Ascending aorta (tissue), 2 donors: ENCODE data around the gene TRIM28. TPM values are rescaled to one million over a fixed set of nuclear protein-coding genes. Genes with fewer than 3 reads are reported as not detected.
"Not testable (repeated sequence)": the region's sequence is repeated elsewhere in the genome, so short reads cannot be mapped to it uniquely, and the experiment has no call there.

ENCODE experiments used
- DNase-seq, 2 donors: peaks; one replicate each; pipeline ENCODE4 v3.0.0-alpha.2; 2019; ENCODE audit warnings: low spot score in 2 of 2
- H3K27ac ChIP-seq, 2 donors: fragments of 200-600 bp; sonication (generic); one replicate each; pipeline ENCODE4 v1.5.1; 2016 to 2017; ENCODE audit warnings: mild to moderate bottlenecking in 1 of 2
- H3K27me3 ChIP-seq: fragments of 200-600 bp; sonication (generic); one replicate; pipeline ENCODE4 v1.5.1; 2017
- H3K36me3 ChIP-seq, 2 donors: fragments of 200-600 bp; sonication (generic); one replicate each; pipeline ENCODE4 v1.5.1; 2016
- H3K4me1 ChIP-seq, 2 donors: fragments of 200-600 bp; sonication (generic); one replicate each; pipeline ENCODE4 v1.5.1; 2016 to 2017; ENCODE audit warnings: mild to moderate bottlenecking in 1 of 2
- H3K4me3 ChIP-seq, 2 donors: fragments of 200-600 bp; sonication (generic); one replicate each; pipeline ENCODE4 v1.5.1; 2016 to 2017; ENCODE audit warnings: mild to moderate bottlenecking in 1 of 2
- H3K9me3 ChIP-seq, 2 donors: fragments of 200-600 bp; sonication (generic); one replicate each; pipeline ENCODE4 v1.5.1; 2016
- intact Hi-C: fragments of 100-400 bp; cut with DNase I; formaldehyde crosslinking; loops from one replicate; pipeline ENCODE4 v1.15.1; 2023
- total RNA-seq: library from RNA; depleted of rRNA; stranded (reverse); fragments of >200 nt; gene quantifications from one replicate; pipeline ENCODE4 v1.1.0, GENCODE V29; 2016
- TF ChIP-seq, protein P1 (sequence below), 3 experiments: fragments of 200-600 bp in 2 of 3; fragments of 450-650 bp in 1 of 3; sonication (generic) in 2 of 3; IDR thresholded peaks; one replicate each; pipeline ENCODE4 v1.5.1; 2016 to 2019; ENCODE audit warnings: antibody characterized with exemption in 3 of 3, mild to moderate bottlenecking in 1 of 3, moderate library complexity in 1 of 3

The TRIM28 gene
- total RNA-seq, 1 donor from 2014 or later: 222 TPM

- intact Hi-C loops: no loop called here
- Histone ChIP-seq H3K36me3 (no peaks in the 10 kb centered on the region), H3K27me3 (no peaks in the 10 kb centered on the region), H3K4me3 (no peak overlapping the region), H3K4me1 (no peaks in the 10 kb centered on the region), H3K27ac (no peak overlapping the region), H3K9me3 (no peaks in the 10 kb centered on the region)
- TF ChIP-seq, protein P1, sequence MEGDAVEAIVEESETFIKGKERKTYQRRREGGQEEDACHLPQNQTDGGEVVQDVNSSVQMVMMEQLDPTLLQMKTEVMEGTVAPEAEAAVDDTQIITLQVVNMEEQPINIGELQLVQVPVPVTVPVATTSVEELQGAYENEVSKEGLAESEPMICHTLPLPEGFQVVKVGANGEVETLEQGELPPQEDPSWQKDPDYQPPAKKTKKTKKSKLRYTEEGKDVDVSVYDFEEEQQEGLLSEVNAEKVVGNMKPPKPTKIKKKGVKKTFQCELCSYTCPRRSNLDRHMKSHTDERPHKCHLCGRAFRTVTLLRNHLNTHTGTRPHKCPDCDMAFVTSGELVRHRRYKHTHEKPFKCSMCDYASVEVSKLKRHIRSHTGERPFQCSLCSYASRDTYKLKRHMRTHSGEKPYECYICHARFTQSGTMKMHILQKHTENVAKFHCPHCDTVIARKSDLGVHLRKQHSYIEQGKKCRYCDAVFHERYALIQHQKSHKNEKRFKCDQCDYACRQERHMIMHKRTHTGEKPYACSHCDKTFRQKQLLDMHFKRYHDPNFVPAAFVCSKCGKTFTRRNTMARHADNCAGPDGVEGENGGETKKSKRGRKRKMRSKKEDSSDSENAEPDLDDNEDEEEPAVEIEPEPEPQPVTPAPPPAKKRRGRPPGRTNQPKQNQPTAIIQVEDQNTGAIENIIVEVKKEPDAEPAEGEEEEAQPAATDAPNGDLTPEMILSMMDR (IDR thresholded peaks at IDR 0.05): no peak
- DNase-seq: no peak
These were observed 12.6 kb upstream of the TRIM28 start for GRCh38 chr19:58531034-58531840.

DNA sequence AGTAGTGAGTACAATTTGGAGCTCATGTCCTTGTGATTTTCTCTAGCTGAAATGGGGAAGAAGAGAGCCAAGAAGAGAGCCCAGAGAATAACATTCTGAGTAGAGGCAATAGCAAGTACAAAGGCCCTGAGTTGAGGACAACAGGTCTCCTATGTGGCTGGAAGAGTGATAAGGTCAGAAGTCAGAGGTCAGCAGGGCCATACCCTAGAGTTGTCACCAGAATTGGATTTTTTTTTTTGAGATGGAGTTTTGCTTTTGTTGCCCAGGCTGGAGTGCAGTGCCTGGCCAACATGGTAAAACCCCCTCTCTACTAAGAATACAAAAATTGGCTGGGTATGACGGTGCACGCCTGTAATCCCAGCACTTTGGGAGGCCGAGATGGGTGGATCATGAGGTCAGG is 8.0 kb upstream of the TRIM28 start:
- intact Hi-C loops: no loop called here
- no peaks in the 10 kb centered on the region for H3K36me3 ChIP-seq
- no peak overlapping the region for H3K4me3 ChIP-seq
- H3K27me3 ChIP-seq: peaks cover 13% of the 10 kb centered on the region
- no peak for DNase-seq
- no peak overlapping the region for H3K27ac ChIP-seq
- no peaks in the 10 kb centered on the region for H3K9me3 ChIP-seq
- TF ChIP-seq, protein P1 (IDR thresholded peaks at IDR 0.05): no peak
- H3K4me1 ChIP-seq: peaks cover 0 to 7% of the 10 kb centered on the region in 2 donors

GRCh38 chr19:58536852-58537798 is 6.7 kb upstream of the TRIM28 start:
- Histone ChIP-seq H3K27ac (no peak overlapping the region), H3K4me1 (peaks cover 0 to 7% of the 10 kb centered on the region in 2 donors), H3K36me3 (no peaks in the 10 kb centered on the region), H3K4me3 (no peak overlapping the region), H3K27me3 (peaks cover 13% of the 10 kb centered on the region), H3K9me3 (no peaks in the 10 kb centered on the region)
- TF ChIP-seq, protein P1 (IDR thresholded peaks at IDR 0.05): no peak
- no peak for DNase-seq
- intact Hi-C loops: no loop called here

DNA sequence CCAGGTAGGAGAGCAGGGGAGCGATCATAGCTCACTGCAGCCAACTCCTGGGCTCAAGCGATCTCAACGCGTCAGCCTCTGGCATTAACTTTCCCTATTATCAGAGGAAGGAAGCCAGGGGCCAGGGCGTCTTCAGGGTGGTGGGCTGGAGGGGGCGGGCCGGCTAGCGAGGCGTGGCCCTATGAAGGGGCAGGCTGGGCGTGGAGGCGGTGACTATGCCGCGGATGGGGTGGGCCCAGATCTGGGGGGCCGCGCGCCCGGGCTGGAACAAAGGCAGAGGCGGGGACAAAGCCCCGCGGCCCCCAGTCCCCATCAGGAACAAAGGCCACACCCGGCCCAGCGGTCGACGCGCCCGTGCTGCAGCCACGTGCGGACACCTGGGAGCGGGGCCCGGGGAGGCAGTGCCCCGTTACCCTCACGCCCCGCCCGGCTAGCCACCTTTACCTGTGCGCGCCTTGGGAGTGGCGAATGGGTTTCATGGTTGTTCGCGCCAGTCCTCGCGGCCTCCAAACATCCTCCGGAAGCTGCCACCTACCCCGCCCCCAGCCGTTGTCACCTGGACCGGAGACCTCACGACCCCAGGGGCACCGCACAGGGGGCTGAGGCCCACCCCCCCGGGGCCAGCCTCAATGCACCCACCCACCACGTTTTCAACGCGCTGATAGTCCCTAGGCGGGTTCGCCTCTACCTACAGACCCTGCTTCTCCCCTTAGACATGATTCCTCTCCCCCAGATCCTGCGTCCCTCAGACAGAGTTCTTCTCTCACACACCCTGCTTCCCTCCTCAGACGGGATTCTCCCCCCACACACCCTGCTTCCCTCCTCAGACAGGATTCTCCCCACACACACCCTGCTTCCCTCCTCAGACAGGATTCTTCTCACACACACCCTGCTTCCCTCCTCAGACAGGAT is 5.4 kb upstream of the TRIM28 start:
- intact Hi-C loops: no loop called here
- no peak for DNase-seq
- H3K4me3 ChIP-seq: peak overlapping the region; percentile 7 to 23

GRCh38 chr19:58539169-58539559 is 4.7 kb upstream of the TRIM28 start:
- intact Hi-C loops, DNase-seq, H3K4me3 ChIP-seq, H3K27ac ChIP-seq, H3K9me3 ChIP-seq, H3K36me3 ChIP-seq: not testable (repeated sequence)
- Histone ChIP-seq H3K4me1 (peaks cover 0 to 12% of the 10 kb centered on the region in 2 donors), H3K27me3 (peaks cover 13% of the 10 kb centered on the region)

More for the DNA sequence above, 5.4 kb upstream of the TRIM28 start:
- Histone ChIP-seq H3K36me3 (no peaks in the 10 kb centered on the region), H3K27me3 (peaks cover 13% of the 10 kb centered on the region), H3K4me1 (peaks cover 0 to 12% of the 10 kb centered on the region in 2 donors), H3K9me3 (no peaks in the 10 kb centered on the region), H3K27ac (no peak overlapping the region)
- TF ChIP-seq, protein P1 (IDR thresholded peaks at IDR 0.05): no peak

DNA sequence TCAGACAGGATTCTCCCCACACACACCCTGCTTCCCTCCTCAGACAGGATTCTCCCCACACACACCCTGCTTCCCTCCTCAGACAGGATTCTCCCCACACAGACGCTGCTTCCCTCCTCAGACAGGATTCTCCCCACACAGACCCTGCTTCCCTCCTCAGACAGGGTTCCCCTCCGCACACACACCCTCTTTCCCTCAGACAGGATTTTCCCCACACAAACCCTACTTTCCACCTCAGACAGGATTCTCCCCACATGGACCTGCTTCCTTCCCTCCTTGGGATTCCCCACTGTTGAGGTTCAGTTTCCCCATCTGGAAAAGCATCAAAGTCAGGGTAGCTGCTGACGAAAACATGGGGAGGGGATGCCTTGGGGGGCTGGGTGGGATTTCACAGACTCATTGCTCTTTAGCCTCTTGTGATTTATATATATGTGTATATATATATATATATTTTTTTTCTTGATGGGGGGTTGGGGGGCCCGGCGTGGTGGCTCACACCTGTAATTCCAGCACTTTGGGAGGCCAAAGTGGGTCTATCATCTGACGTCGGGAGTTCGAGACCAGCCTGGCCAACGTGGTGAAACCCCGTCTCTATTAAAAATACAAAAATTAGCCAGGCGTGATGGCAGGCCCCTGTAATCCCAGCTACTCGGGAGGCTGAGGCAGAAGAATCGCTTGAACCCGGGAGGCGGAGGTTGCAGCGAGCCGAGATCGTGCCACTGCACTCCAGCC is 1.1 kb upstream of the TRIM28 start:
- peak overlapping the region; percentile 75 to 82 for H3K4me3 ChIP-seq
- peak overlapping the region; percentile 90 to 94 for H3K27ac ChIP-seq
- DNase-seq, H3K27me3 ChIP-seq, intact Hi-C loops, H3K9me3 ChIP-seq: not testable (repeated sequence)
- peaks cover 15 to 32% of the 10 kb centered on the region in 2 donors for H3K4me1 ChIP-seq
- peaks cover 7 to 12% of the 10 kb centered on the region in 2 donors for H3K36me3 ChIP-seq
